Measurements from ENCODE around the gene CYP27A1.

- no peak for TF ChIP-seq POLR2A (IDR thresholded peaks at IDR 0.05)
- TF ChIP-seq CTCF (IDR thresholded peaks at IDR 0.05): no peak
These were observed 27.6 kb downstream of the CYP27A1 start for GRCh38 chr2:218809515-218809914.

Data from heart left ventricle (tissue), 13 donors.